ENCODE results near the gene SLC24A5. TPM values are rescaled to one million over a fixed set of nuclear protein-coding genes. Genes with fewer than 3 reads are reported as not detected.

The SLC24A5 gene
- total RNA-seq, 1 experiment from 2014 or later: not detected

DNA sequence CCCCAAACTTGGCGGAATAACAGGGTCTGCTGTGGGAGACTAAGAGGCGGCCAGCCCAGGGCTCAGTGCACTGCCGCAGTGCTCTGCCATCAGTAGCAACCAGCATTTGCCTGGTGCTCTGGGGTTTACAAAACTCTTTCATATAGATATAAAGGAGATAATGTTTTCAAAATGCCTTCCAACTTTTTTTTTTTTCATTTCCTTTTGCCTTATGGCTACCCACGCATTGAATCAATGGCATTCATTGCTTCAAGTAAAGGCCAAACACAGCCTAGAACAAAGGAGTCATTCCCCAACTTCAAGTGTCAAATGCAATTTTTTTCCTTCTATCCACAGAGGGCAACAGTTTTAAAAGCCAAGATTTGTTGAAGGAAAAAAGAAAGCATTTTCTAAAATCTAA, 11.6 kb upstream of the SLC24A5 start:
- DNase-seq (ENCODE audit: low spot score): no peak
- in situ Hi-C loops (cut with HindIII; ENCODE audit: low sequenced_read_pairs): no loop called here

DNA sequence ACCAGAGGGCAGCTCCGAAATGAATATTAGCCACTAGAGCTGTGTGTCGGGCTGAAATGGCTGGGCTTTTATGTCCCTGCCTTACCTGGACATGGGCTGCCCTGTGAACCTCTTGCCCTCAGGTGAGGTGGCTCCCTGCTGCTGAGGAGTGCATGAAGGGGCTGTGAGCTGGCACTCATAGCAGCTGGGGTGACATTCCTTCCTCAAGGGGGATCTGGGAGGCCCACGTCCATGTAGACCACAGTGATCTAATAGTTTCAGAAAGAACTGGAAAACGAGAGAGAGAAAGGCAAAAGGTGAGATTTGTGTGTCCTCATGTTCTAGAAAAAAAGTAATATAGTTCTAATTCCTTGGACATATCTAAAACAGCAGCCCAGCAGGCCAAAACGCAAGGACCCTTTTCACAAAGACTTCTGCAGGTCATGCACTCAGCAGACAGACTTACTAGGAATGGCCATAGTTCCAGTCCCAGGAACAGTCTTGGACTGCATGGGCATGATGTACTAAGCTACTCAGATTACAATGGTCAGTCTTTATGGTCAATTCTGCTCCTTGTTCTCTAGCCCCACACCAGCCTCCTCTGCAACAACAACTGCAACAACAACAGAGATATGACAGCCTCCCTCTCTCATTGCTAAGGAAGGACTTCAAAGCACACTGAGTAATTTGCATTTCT, 10.8 kb upstream of the SLC24A5 start:
- DNase-seq (ENCODE audit: low spot score): no peak
- in situ Hi-C loops (cut with HindIII; ENCODE audit: low sequenced_read_pairs): no loop called here

DNA sequence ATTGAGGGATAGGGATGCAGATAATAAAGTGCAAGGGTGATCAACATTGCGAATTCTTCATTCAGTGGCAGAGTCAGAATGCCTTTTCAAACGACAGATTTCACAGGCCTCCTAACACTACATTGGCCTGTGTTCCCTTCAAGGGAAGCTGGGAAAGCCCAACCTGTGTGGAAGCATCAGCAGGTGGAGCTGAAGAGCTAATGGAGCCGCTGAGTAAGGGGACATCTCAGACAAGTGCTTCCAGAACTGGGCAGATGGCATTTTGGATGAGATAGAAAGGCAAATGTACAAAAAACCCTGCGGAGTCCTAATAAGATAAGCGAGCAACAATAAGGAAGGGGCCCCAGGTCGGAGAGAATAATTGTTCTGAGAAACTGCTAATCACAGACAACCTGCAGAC, 8.5 kb upstream of the SLC24A5 start:
- DNase-seq (ENCODE audit: low spot score): peak; percentile 69
- in situ Hi-C loops (cut with HindIII; ENCODE audit: low sequenced_read_pairs): no loop called here

DNA sequence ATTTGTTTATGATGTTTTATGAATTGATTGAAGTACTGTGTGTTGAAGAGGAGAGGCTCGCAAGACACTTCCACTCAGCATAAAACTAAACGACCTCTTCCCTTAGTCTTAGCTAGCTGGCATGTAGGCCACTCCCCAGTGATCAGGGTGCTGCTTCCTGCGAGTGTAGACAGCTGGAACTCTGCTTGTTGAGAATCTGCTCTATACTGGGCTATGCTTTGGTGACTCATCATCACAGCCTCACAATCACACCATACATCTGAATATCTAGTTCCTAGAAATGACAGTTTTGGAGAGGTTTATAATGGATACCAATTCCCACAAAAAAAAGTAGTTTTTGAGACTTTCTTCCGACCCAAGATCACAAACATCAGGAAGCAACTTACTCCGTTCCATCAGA, 1.5 kb upstream of the SLC24A5 start:
- in situ Hi-C loops (cut with HindIII; ENCODE audit: low sequenced_read_pairs): no loop called here

GRCh38 chr15:48121849-48122248, 1.1 kb downstream of the SLC24A5 start:
- in situ Hi-C loops (cut with HindIII; ENCODE audit: low sequenced_read_pairs): no loop called here
- DNase-seq (ENCODE audit: low spot score): no peak

More for the DNA sequence above, 1.5 kb upstream of the SLC24A5 start:
- DNase-seq (ENCODE audit: low spot score): no peak

DNA sequence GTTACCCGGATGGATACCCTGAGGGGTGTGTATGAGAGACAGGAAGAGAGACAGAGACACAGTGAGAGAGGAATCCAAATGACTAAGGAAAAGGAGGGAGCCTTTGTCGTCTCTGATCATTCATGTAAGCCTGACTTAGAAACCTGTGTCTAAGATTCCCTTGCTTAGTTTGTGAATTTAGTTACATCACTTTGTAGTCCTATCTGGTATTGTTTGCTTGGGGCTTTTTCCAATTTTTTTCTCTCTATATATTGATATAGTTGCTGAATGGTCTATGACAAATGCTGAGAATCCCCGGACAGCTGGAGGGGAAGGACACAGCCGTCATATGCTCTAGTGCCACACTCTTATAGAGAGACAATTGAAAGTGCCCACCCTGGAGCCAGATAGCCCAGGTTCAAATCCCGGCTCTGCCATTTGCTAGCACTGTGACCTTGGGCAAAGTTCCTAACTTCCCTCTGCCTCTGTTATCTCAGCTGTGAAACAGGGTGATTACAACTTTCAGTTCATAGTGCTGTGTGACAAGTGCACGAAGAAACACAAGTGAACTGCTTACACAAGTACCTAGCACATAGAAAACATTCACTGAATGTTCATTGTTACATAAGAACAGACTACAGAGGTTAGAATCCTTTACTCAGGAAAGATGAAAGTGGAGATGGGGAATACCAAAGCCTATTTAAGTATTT, 6.0 kb downstream of the SLC24A5 start:
- in situ Hi-C loops (cut with HindIII; ENCODE audit: low sequenced_read_pairs): no loop called here
- DNase-seq (ENCODE audit: low spot score): no peak

DNA sequence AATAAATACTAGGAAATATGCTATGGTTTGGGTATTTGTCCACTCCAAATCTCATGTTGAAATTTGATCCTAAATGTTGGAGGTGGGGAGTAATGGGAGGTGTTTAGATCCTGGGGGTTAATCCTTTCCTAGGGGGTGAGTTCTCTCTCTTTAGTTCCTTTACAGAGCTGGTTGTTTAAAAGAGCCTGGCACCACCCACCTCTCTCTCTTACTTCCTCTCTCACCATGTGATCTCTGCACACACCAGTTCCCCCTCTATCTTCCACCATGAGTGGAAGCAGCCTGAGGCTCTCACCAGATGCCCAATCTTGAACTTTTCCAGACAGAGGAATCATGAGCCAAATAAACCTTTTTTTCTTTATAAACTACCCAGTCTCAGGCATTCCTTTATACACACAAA, 10.5 kb downstream of the SLC24A5 start:
- no peak for DNase-seq (ENCODE audit: low spot score)
- in situ Hi-C loops (cut with HindIII; ENCODE audit: low sequenced_read_pairs): no loop called here

GRCh38 chr15:48132874-48133273, 12.1 kb downstream of the SLC24A5 start:
- in situ Hi-C loops (cut with HindIII; ENCODE audit: low sequenced_read_pairs): no loop called here

GRCh38 chr15:48143856-48144255, 23.1 kb downstream of the SLC24A5 start:
- in situ Hi-C loops (cut with HindIII; ENCODE audit: low sequenced_read_pairs): no loop called here
- no peak for DNase-seq (ENCODE audit: low spot score)

More at GRCh38 chr15:48132874-48133273, 12.1 kb downstream of the SLC24A5 start:
- no peak for DNase-seq (ENCODE audit: low spot score)

GRCh38 chr15:48144889-48145288, 24.1 kb downstream of the SLC24A5 start:
- DNase-seq (ENCODE audit: low spot score): no peak
- in situ Hi-C loops (cut with HindIII; ENCODE audit: low sequenced_read_pairs): no loop called here

- in situ Hi-C loops (cut with HindIII; ENCODE audit: low sequenced_read_pairs): no loop called here
- DNase-seq (ENCODE audit: low spot score): no peak
Measured at GRCh38 chr15:48145923-48146322, 25.1 kb downstream of the SLC24A5 start.

- DNase-seq (ENCODE audit: low spot score): no peak
- in situ Hi-C loops (cut with HindIII; ENCODE audit: low sequenced_read_pairs): no loop called here
Measured at GRCh38 chr15:48147358-48147757, 26.6 kb downstream of the SLC24A5 start.

GRCh38 chr15:48149858-48150257, 29.1 kb downstream of the SLC24A5 start:
- no peak for DNase-seq (ENCODE audit: low spot score)
- in situ Hi-C loops (cut with HindIII; ENCODE audit: low sequenced_read_pairs): no loop called here

- in situ Hi-C loops (cut with HindIII; ENCODE audit: low sequenced_read_pairs): no loop called here
- DNase-seq (ENCODE audit: low spot score): no peak
Measured at GRCh38 chr15:48153526-48153925, 32.7 kb downstream of the SLC24A5 start.

DNA sequence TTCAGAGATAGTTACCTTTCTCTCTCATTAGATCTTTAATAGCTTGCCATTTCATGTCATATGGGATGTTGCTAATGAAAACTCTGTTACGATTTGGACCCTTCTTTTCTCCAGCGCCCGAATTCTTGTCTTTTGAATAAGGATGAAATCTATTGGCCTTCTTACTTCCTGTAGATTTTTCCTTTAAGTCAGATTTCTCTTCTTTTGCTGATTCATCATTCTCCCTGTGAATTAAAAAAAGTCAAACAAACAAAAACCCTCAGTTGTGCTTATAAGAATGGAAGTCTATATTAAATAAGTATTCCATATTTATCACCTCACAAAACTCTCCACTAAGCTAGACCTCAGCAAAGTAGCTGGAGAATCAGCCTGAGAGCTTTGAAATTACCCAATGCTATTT, 47.8 kb downstream of the SLC24A5 start:
- no peak for DNase-seq (ENCODE audit: low spot score)
- in situ Hi-C loops (cut with HindIII; ENCODE audit: low sequenced_read_pairs): no loop called here

DNA sequence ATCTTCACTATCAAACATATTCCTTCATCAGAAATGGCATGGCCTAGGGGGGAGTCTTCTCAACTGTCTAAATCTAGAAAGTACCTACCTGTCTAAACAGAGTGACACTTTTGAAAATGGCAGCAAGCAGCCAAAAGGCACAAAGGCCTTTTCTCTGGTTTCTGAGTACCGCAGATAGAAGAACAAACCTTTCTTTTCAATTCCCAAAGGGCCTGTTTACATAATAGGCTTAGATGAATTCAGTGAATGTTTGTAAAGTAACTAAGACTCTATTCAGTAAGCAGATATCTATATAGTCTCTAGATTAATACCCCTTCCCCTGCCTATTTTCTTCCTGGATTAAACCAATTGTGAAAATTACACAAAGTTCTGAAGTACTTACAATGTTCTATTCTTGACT, 50.2 kb downstream of the SLC24A5 start:
- in situ Hi-C loops (cut with HindIII; ENCODE audit: low sequenced_read_pairs): no loop called here
- DNase-seq (ENCODE audit: low spot score): no peak

DNA sequence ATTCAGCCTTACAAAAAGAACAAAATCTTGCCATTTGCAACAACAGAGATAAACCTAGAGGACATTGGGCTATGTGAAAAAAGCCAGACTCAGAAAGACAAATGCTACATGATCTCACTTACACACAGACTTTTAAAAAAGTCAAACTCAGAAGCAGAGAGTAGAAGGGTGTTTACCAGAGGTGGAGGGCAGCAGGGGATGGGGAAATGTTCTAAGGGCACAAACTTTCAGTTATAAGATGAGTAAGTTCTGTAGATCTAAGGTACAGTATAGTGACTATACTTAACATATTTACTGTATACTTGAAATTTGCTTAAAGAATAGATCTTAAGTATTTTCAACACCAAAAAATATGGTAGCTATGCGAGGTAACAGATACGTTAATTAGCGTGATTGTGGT, 54.3 kb downstream of the SLC24A5 start:
- no peak for DNase-seq (ENCODE audit: low spot score)
- in situ Hi-C loops (cut with HindIII; ENCODE audit: low sequenced_read_pairs): no loop called here

DNA sequence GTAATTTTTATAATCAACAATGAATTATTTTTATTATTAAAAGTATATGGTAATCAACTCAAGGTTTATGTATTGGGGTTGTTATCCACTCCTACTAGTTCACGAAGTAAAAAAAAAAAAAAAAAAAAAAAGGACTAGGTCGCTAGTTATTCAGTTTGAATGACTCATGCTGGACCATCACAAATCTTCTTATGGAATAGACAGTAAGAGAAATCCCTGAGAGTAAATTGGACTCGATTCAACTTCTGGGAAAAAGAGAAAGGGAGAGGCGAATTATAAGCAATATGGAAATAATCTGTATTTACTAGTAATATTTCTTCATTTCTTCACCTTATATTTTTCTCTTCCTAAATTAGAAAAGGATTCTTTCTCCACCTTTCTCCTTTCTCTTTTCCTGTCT, 55.3 kb downstream of the SLC24A5 start:
- DNase-seq (ENCODE audit: low spot score): peak; percentile 20
- in situ Hi-C loops (cut with HindIII; ENCODE audit: low sequenced_read_pairs): no loop called here

DNA sequence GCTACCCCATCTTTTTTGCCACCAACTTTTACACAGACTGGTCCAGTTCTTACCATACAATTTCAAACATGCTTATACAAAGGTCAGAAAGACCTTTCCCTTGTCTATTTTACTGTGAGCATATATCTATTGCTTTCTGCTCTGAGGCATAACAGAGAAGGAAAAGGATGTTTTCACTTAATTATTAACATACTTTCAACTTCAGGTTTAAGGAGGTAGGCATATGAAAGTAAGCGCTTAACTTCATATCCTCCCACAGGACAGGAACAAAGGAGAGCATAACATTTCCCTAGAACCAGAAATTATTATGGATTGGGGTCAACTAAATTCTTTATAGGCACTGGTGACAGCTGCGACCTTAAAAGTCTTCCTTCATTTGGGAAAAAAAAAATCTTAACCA, 56.2 kb downstream of the SLC24A5 start:
- in situ Hi-C loops (cut with HindIII; ENCODE audit: low sequenced_read_pairs): no loop called here
- DNase-seq (ENCODE audit: low spot score): no peak

DNA sequence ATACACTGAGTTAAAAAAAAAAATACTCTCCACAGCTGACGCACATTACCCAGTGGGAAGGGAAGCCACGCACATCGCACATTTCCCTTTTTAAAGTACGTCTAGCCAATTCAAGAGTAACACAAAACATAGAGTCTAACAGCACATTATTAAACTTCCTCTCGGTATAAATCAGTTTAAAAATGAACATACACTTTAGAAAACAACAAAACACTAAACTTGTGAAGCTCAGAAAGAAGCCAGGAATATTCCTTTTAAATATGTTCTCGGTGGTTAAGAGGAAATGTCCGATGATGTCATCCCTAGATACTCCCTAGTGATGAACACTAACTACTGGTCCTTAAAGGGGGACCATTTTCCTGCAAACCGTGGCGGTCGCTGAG, 56.6 kb downstream of the SLC24A5 start:
- peak; percentile 76 for DNase-seq (ENCODE audit: low spot score)
- in situ Hi-C loops (cut with HindIII; ENCODE audit: low sequenced_read_pairs): no loop called here
